Nephron (organoid): ENCODE measurements around the gene TOMM5.

Experiments used
- H3K27ac Mint-ChIP-seq, 3 experiments: 2 replicates each; pipeline ENCODE4 v1.8.0; 2020; ENCODE audit warnings: mixed read lengths in 3 of 3, mild to moderate bottlenecking in 2 of 3, moderate library complexity in 1 of 3
- H3K27me3 Mint-ChIP-seq: 2 replicates; pipeline ENCODE4 v1.8.0; 2021; ENCODE audit warnings: low read depth, mild to moderate bottlenecking, moderate library complexity, mixed read lengths
- H3K36me3 Mint-ChIP-seq: 2 replicates; pipeline ENCODE4 v1.8.0; 2020; ENCODE audit warnings: low read depth, mixed read lengths
- H3K4me1 Mint-ChIP-seq: 2 replicates; pipeline ENCODE4 v1.8.0; 2020; ENCODE audit warnings: mixed read lengths
- H3K4me3 Mint-ChIP-seq, 3 experiments: 2 replicates each; pipeline ENCODE4 v1.8.0; 2020; ENCODE audit warnings: mild to moderate bottlenecking in 3 of 3, mixed read lengths in 3 of 3, moderate library complexity in 2 of 3
- H3K9me3 Mint-ChIP-seq: 2 replicates; pipeline ENCODE4 v1.8.0; 2020; ENCODE audit warnings: mixed read lengths
- CTCF ChIP-seq, 3 experiments: fragments of 200-600 bp; sonication (generic); IDR thresholded peaks; one replicate each; pipeline ENCODE4 v1.5.0; 2021; ENCODE audit warnings: antibody characterized with exemption in 3 of 3; ENCODE audit not compliant: unreplicated experiment in 3 of 3

The TOMM5 gene

GRCh38 chr9:37620396-37620795 is 28.0 kb upstream of the TOMM5 start:
- H3K27me3 Mint-ChIP-seq = no peaks in the 10 kb centered on the region
- H3K4me1 Mint-ChIP-seq = peaks cover 68% of the 10 kb centered on the region

GRCh38 chr9:37619806-37620205 is 27.4 kb upstream of the TOMM5 start:
- Mint-ChIP-seq H3K27me3 (no peaks in the 10 kb centered on the region), H3K4me1 (peaks cover 68% of the 10 kb centered on the region), H3K9me3 (no peaks in the 10 kb centered on the region), H3K36me3 (no peaks in the 10 kb centered on the region), H3K27ac (peak overlapping the region; percentile 65 to 96 (median 91)), H3K4me3 (peak overlapping the region in 2 of 3 experiments; percentile 14 to 46)
- TF ChIP-seq CTCF (IDR thresholded peaks at IDR 0.05; ENCODE audit: unreplicated experiment in 3 of 3) = no peak

More at GRCh38 chr9:37620396-37620795, 28.0 kb upstream of the TOMM5 start:
- H3K36me3 Mint-ChIP-seq = no peaks in the 10 kb centered on the region
- no peak for TF ChIP-seq CTCF (IDR thresholded peaks at IDR 0.05; ENCODE audit: unreplicated experiment in 3 of 3)
- H3K4me3 Mint-ChIP-seq = no peak overlapping the region
- H3K9me3 Mint-ChIP-seq = no peaks in the 10 kb centered on the region
- peak overlapping the region; percentile 65 to 96 (median 91) for H3K27ac Mint-ChIP-seq

- H3K27ac Mint-ChIP-seq = peak overlapping the region in 2 of 3 experiments; percentile 31 to 71
- H3K4me3 Mint-ChIP-seq = no peak overlapping the region
- H3K9me3 Mint-ChIP-seq = no peaks in the 10 kb centered on the region
- H3K4me1 Mint-ChIP-seq = peaks cover 65% of the 10 kb centered on the region
- TF ChIP-seq CTCF (IDR thresholded peaks at IDR 0.05; ENCODE audit: unreplicated experiment in 3 of 3) = no peak
- no peaks in the 10 kb centered on the region for H3K27me3 Mint-ChIP-seq
- no peaks in the 10 kb centered on the region for H3K36me3 Mint-ChIP-seq
These were observed 26.4 kb upstream of the TOMM5 start for GRCh38 chr9:37618817-37619216.

- H3K4me1 Mint-ChIP-seq = peaks cover 56% of the 10 kb centered on the region
- TF ChIP-seq CTCF (IDR thresholded peaks at IDR 0.05; ENCODE audit: unreplicated experiment in 3 of 3) = no peak
- no peak overlapping the region for H3K4me3 Mint-ChIP-seq
- no peaks in the 10 kb centered on the region for H3K27me3 Mint-ChIP-seq
- no peaks in the 10 kb centered on the region for H3K36me3 Mint-ChIP-seq
- H3K27ac Mint-ChIP-seq = peak overlapping the region in 2 of 3 experiments; percentile 43 to 45
- H3K9me3 Mint-ChIP-seq = no peaks in the 10 kb centered on the region
These were observed 25.4 kb upstream of the TOMM5 start for GRCh38 chr9:37617832-37618231.

GRCh38 chr9:37617161-37617560 is 24.8 kb upstream of the TOMM5 start:
- H3K4me1 Mint-ChIP-seq = peaks cover 49% of the 10 kb centered on the region
- H3K27me3 Mint-ChIP-seq = no peaks in the 10 kb centered on the region
- TF ChIP-seq CTCF (IDR thresholded peaks at IDR 0.05; ENCODE audit: unreplicated experiment in 3 of 3) = no peak
- H3K4me3 Mint-ChIP-seq = no peak overlapping the region
- H3K27ac Mint-ChIP-seq = no peak overlapping the region
- H3K36me3 Mint-ChIP-seq = no peaks in the 10 kb centered on the region
- no peaks in the 10 kb centered on the region for H3K9me3 Mint-ChIP-seq

- Mint-ChIP-seq H3K36me3 (no peaks in the 10 kb centered on the region), H3K27me3 (peaks cover 9% of the 10 kb centered on the region)
These were observed 19.6 kb upstream of the TOMM5 start for GRCh38 chr9:37611961-37612360.

More at GRCh38 chr9:37611961-37612360, 19.6 kb upstream of the TOMM5 start:
- no peak overlapping the region for H3K27ac Mint-ChIP-seq
- H3K4me1 Mint-ChIP-seq = peaks cover 3% of the 10 kb centered on the region
- no peaks in the 10 kb centered on the region for H3K9me3 Mint-ChIP-seq
- H3K4me3 Mint-ChIP-seq = no peak overlapping the region
- no peak for TF ChIP-seq CTCF (IDR thresholded peaks at IDR 0.05; ENCODE audit: unreplicated experiment in 3 of 3)
